HG02623 (cell line): ENCODE data around the gene TSPAN19.

ENCODE experiments used
- ATAC-seq: cut with Tn5 transposase; IDR thresholded peaks from one replicate; pipeline ENCODE4 v1.9.1; 2021; ENCODE audit warnings: moderate library complexity; ENCODE audit not compliant: unreplicated experiment

Gene TSPAN19

GRCh38 chr12:85002778-85003296, 33.2 kb downstream of the TSPAN19 start:
- no peak for ATAC-seq

- ATAC-seq = no peak
Observed at GRCh38 chr12:85000729-85001128, 35.3 kb downstream of the TSPAN19 start.

GRCh38 chr12:84998341-84998740, 37.7 kb downstream of the TSPAN19 start:
- ATAC-seq = no peak

GRCh38 chr12:84996759-84997158, 39.3 kb downstream of the TSPAN19 start:
- no peak for ATAC-seq

GRCh38 chr12:84995641-84996040, 40.4 kb downstream of the TSPAN19 start:
- ATAC-seq = no peak

GRCh38 chr12:84994426-84994825, 41.7 kb downstream of the TSPAN19 start:
- no peak for ATAC-seq

GRCh38 chr12:84986586-84986985, 49.5 kb downstream of the TSPAN19 start:
- no peak for ATAC-seq

- ATAC-seq = no peak
Observed at GRCh38 chr12:84986117-84986516, 50.0 kb downstream of the TSPAN19 start.

- ATAC-seq = no peak
Observed at GRCh38 chr12:84983289-84983688, 52.8 kb downstream of the TSPAN19 start.

GRCh38 chr12:84982888-84983287, 53.2 kb downstream of the TSPAN19 start:
- ATAC-seq = no peak

GRCh38 chr12:84978921-84979320, 57.2 kb downstream of the TSPAN19 start:
- no peak for ATAC-seq

GRCh38 chr12:84976133-84976532, 59.9 kb downstream of the TSPAN19 start:
- no peak for ATAC-seq

- no peak for ATAC-seq
Observed at GRCh38 chr12:84974155-84974815, 61.8 kb downstream of the TSPAN19 start.

- ATAC-seq = no peak
Observed at GRCh38 chr12:84973026-84973425, 63.1 kb downstream of the TSPAN19 start.

GRCh38 chr12:84969226-84969625, 66.9 kb downstream of the TSPAN19 start:
- no peak for ATAC-seq
